Measurements from ENCODE around the gene ACOXL. TPM values are rescaled to one million over a fixed set of nuclear protein-coding genes. Genes with fewer than 3 reads are reported as not detected.
A peak's percentile ranks its signal among the peaks of the same experiment; 100 is the strongest.

ACOXL gene
- total RNA-seq, 1 donor, result not detected

- TF ChIP-seq, protein P1, sequence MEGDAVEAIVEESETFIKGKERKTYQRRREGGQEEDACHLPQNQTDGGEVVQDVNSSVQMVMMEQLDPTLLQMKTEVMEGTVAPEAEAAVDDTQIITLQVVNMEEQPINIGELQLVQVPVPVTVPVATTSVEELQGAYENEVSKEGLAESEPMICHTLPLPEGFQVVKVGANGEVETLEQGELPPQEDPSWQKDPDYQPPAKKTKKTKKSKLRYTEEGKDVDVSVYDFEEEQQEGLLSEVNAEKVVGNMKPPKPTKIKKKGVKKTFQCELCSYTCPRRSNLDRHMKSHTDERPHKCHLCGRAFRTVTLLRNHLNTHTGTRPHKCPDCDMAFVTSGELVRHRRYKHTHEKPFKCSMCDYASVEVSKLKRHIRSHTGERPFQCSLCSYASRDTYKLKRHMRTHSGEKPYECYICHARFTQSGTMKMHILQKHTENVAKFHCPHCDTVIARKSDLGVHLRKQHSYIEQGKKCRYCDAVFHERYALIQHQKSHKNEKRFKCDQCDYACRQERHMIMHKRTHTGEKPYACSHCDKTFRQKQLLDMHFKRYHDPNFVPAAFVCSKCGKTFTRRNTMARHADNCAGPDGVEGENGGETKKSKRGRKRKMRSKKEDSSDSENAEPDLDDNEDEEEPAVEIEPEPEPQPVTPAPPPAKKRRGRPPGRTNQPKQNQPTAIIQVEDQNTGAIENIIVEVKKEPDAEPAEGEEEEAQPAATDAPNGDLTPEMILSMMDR (IDR thresholded peaks at IDR 0.05; ENCODE audit: extremely low read depth, low read depth, low read length), result no peak
- Histone ChIP-seq H3K4me3 (ENCODE audit: insufficient read depth, low read length) (no peak overlapping the region), H3K9me3 (ENCODE audit: low read depth, low read length) (no peaks in the 10 kb centered on the region), H3K27me3 (ENCODE audit: insufficient read depth, low read length) (peaks cover 28% of the 10 kb centered on the region), H3K4me2 (ENCODE audit: insufficient read depth, low read length) (no peak overlapping the region), H3K36me3 (ENCODE audit: insufficient read depth, low read length) (no peaks in the 10 kb centered on the region), H3K27ac (ENCODE audit: low read depth, low read length) (no peak overlapping the region), H2AFZ (ENCODE audit: low read length) (no peak overlapping the region), H3K79me2 (ENCODE audit: insufficient read depth, low read length) (no peaks in the 10 kb centered on the region), H3K4me1 (ENCODE audit: insufficient read depth, low read length) (no peaks in the 10 kb centered on the region), H4K20me1 (ENCODE audit: insufficient read depth, low read length) (no peaks in the 10 kb centered on the region)
- DNase-seq (ENCODE audit: insufficient read length, low spot score, missing footprints), result no peak
These were observed 134.1 kb downstream of the ACOXL start for GRCh38 chr2:110866466-110866865.

- H3K27ac ChIP-seq (ENCODE audit: low read depth, low read length), result no peak overlapping the region
- H3K79me2 ChIP-seq (ENCODE audit: insufficient read depth, low read length), result no peaks in the 10 kb centered on the region
- H3K27me3 ChIP-seq (ENCODE audit: insufficient read depth, low read length), result peaks cover 22% of the 10 kb centered on the region
- TF ChIP-seq, protein P1 (IDR thresholded peaks at IDR 0.05; ENCODE audit: extremely low read depth, low read depth, low read length), result no peak
- DNase-seq (ENCODE audit: insufficient read length, low spot score, missing footprints), result no peak
- H3K9me3 ChIP-seq (ENCODE audit: low read depth, low read length), result no peaks in the 10 kb centered on the region
- no peak overlapping the region for H3K4me3 ChIP-seq (ENCODE audit: insufficient read depth, low read length)
- H3K4me1 ChIP-seq (ENCODE audit: insufficient read depth, low read length), result no peaks in the 10 kb centered on the region
- H3K4me2 ChIP-seq (ENCODE audit: insufficient read depth, low read length), result no peak overlapping the region
- H4K20me1 ChIP-seq (ENCODE audit: insufficient read depth, low read length), result no peaks in the 10 kb centered on the region
- H2AFZ ChIP-seq (ENCODE audit: low read length), result no peak overlapping the region
- H3K36me3 ChIP-seq (ENCODE audit: insufficient read depth, low read length), result no peaks in the 10 kb centered on the region
These were observed 134.7 kb downstream of the ACOXL start for GRCh38 chr2:110867078-110867477.

GRCh38 chr2:110868971-110869370, 136.6 kb downstream of the ACOXL start:
- TF ChIP-seq, protein P1 (IDR thresholded peaks at IDR 0.05; ENCODE audit: extremely low read depth, low read depth, low read length), result no peak
- Histone ChIP-seq H3K36me3 (ENCODE audit: insufficient read depth, low read length) (no peaks in the 10 kb centered on the region), H4K20me1 (ENCODE audit: insufficient read depth, low read length) (no peaks in the 10 kb centered on the region), H3K9me3 (ENCODE audit: low read depth, low read length) (no peaks in the 10 kb centered on the region), H3K4me3 (ENCODE audit: insufficient read depth, low read length) (no peak overlapping the region), H3K79me2 (ENCODE audit: insufficient read depth, low read length) (no peaks in the 10 kb centered on the region), H3K27ac (ENCODE audit: low read depth, low read length) (no peak overlapping the region), H3K4me2 (ENCODE audit: insufficient read depth, low read length) (no peak overlapping the region), H2AFZ (ENCODE audit: low read length) (no peak overlapping the region), H3K4me1 (ENCODE audit: insufficient read depth, low read length) (no peaks in the 10 kb centered on the region), H3K27me3 (ENCODE audit: insufficient read depth, low read length) (peaks cover 10% of the 10 kb centered on the region)
- DNase-seq (ENCODE audit: insufficient read length, low spot score, missing footprints), result no peak

DNA sequence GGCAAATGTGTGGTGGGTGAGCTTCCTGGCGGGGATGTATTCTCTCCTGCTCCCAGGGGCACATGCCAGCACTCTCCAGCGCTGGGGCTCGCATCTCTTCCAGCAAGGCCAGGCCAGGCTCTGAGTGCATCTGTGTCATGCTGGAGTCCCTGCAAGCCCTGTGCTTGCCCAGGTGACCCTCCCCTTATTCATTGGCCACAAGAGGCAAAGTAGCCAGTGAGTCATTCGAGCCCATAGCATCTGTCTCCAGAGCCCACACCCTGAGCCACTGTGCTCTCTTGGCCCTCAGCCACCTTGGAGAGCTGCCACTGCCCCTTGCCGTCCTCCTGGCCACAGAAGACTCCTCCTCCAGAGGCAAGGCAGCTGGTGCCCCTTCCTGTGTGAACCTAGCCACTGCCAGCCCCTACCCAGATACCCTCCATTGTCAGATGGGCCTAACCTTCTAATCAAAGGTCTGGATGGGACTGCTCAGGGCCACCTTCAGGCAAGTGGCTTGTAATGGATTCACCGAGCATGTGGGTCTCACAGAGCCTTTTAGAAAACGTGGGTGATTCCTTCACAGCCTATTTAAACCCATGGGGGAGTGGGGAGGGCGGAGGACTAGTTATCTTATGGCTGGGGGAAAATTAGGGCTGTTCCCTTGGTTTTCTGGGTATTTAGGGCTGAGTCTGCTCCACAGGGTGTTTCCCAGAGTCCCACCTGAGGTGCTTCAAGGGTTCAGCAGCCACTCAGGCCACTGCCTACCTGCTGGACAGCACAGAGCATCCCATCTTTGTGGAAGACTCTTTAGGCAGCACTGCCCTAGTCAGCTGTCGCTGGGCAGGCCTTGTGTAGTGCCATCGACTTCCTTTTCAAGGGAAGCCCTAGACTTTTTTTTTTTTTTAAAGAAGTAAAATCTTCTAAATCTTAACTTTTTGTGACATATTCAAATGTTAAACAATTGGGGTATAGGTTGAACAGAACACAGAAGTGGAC, 137.4 kb downstream of the ACOXL start:
- no peak overlapping the region for H3K4me2 ChIP-seq (ENCODE audit: insufficient read depth, low read length)
- peak; percentile 63 for DNase-seq (ENCODE audit: insufficient read length, low spot score, missing footprints)

More for the DNA sequence above, 137.4 kb downstream of the ACOXL start:
- no peak overlapping the region for H3K4me3 ChIP-seq (ENCODE audit: insufficient read depth, low read length)
- H3K79me2 ChIP-seq (ENCODE audit: insufficient read depth, low read length), result no peaks in the 10 kb centered on the region
- H2AFZ ChIP-seq (ENCODE audit: low read length), result no peak overlapping the region
- no peaks in the 10 kb centered on the region for H3K36me3 ChIP-seq (ENCODE audit: insufficient read depth, low read length)
- H3K9me3 ChIP-seq (ENCODE audit: low read depth, low read length), result no peaks in the 10 kb centered on the region
- H3K4me1 ChIP-seq (ENCODE audit: insufficient read depth, low read length), result no peaks in the 10 kb centered on the region
- no peaks in the 10 kb centered on the region for H4K20me1 ChIP-seq (ENCODE audit: insufficient read depth, low read length)
- H3K27ac ChIP-seq (ENCODE audit: low read depth, low read length), result no peak overlapping the region
- TF ChIP-seq, protein P1 (IDR thresholded peaks at IDR 0.05; ENCODE audit: extremely low read depth, low read depth, low read length), result no peak
- peaks cover 7% of the 10 kb centered on the region for H3K27me3 ChIP-seq (ENCODE audit: insufficient read depth, low read length)
